ENCODE data around the gene ETS1.

DNA sequence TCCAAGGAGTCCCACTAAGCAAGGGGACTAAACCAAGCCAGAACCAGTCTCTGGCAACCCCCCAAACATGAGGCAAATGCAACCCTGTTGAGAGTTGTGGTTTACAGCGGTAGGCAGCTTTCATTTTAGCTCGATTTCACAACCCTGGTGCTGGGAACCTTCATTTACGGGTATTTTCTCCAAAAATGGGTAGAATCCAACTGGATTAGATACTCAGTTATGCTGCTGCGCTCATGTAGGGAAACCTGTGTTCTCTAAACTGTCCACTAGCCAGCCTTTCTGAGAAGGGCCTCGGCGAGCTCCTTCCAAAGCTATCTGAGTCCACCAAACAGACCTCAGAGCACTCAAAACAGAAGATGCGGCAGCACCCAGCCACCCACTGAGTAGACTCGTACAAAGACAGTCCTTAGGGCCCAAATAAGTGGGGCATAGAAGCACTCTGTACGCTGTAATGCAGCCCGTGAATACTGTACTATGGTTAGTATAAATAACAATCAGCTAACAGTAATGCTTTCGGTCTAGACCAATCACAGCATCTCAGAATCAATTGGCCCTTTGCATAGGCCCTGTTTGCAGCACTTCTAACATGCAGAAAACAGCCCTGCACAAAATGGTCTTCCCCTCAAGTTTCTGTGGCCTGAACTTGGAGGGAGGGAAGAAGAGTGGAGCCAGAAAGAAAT, 104.7 kb downstream of the ETS1 start:
- no peak for TF ChIP-seq EZH2 (IDR thresholded peaks at IDR 0.05; ENCODE audit: borderline replicate concordance, low read length)
- TF ChIP-seq, protein P1, sequence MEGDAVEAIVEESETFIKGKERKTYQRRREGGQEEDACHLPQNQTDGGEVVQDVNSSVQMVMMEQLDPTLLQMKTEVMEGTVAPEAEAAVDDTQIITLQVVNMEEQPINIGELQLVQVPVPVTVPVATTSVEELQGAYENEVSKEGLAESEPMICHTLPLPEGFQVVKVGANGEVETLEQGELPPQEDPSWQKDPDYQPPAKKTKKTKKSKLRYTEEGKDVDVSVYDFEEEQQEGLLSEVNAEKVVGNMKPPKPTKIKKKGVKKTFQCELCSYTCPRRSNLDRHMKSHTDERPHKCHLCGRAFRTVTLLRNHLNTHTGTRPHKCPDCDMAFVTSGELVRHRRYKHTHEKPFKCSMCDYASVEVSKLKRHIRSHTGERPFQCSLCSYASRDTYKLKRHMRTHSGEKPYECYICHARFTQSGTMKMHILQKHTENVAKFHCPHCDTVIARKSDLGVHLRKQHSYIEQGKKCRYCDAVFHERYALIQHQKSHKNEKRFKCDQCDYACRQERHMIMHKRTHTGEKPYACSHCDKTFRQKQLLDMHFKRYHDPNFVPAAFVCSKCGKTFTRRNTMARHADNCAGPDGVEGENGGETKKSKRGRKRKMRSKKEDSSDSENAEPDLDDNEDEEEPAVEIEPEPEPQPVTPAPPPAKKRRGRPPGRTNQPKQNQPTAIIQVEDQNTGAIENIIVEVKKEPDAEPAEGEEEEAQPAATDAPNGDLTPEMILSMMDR (conservative IDR thresholded peaks at IDR 0.05 in 1 of 2, IDR thresholded peaks at IDR 0.05 in 1 of 2; ENCODE audit: extremely low read depth in 1 of 2, insufficient read depth in 1 of 2, low read depth in 1 of 2, low read length in 2 of 2), result no peak

Measured in mammary epithelial cell (primary cell).